Vagina (tissue), 2 donors: ENCODE results near the gene OR10H3.

Experiments
- CTCF ChIP-seq, 3 experiments: fragments of 450-650 bp in 2 of 3; fragments of 200-600 bp in 1 of 3; sonication (generic) in 1 of 3; IDR thresholded peaks; one replicate each; pipeline ENCODE4 v1.5.1; 2017 to 2019; ENCODE audit warnings: antibody characterized with exemption in 3 of 3, mild to moderate bottlenecking in 2 of 3, moderate library complexity in 2 of 3
- POLR2AphosphoS5 ChIP-seq, 2 donors: sonication (generic); formaldehyde crosslinking; IDR thresholded peaks; one replicate each; pipeline ENCODE4 v1.9.0; 2017; ENCODE audit warnings: antibody characterized with exemption in 2 of 2, mild to moderate bottlenecking in 2 of 2, low read depth in 1 of 2; ENCODE audit not compliant: insufficient read depth in 1 of 2

GRCh38 chr19:15722956-15723355 is 14.8 kb upstream of the OR10H3 start:
- TF ChIP-seq CTCF (IDR thresholded peaks at IDR 0.05) (no peak), POLR2AphosphoS5 (IDR thresholded peaks at IDR 0.05; ENCODE audit: insufficient read depth in 1 of 2, low read depth in 1 of 2) (no peak)
